Measurements from ENCODE around the gene AJAP1. TPM values are rescaled to one million over a fixed set of nuclear protein-coding genes. Genes with fewer than 3 reads are reported as not detected.

AJAP1 gene
- total RNA-seq, 1 experiment from 2014 or later, result not detected

GRCh38 chr1:4687943-4688342 lies 33.5 kb downstream of the AJAP1 start:
- intact Hi-C loops (cut with micrococcal nuclease; ENCODE audit: unreplicated experiment), result no loop called here
- Histone ChIP-seq H3K9me3 (ENCODE audit: control insufficient read depth, insufficient read depth, low read depth, low read length) (no peaks in the 10 kb centered on the region), H3K27ac (ENCODE audit: low read length) (no peak overlapping the region), H3K4me3 (ENCODE audit: low read depth in 2 of 2, low read length in 2 of 2) (no peak overlapping the region), H3K27me3 (ENCODE audit: control insufficient read depth, insufficient read depth, low read length) (no peaks in the 10 kb centered on the region; the same call in 1 of the 2 replicates), H3K36me3 (ENCODE audit: control insufficient read depth, insufficient read depth, low read length) (no peaks in the 10 kb centered on the region), H3K4me1 (ENCODE audit: control insufficient read depth, insufficient read depth, low read length) (no peaks in the 10 kb centered on the region)
- DNase-seq (ENCODE audit: low read depth, low spot score) (no peak), ATAC-seq (no peak)
- TF ChIP-seq CTCF (IDR thresholded peaks at IDR 0.05) (no peak), POLR2AphosphoS5 (IDR thresholded peaks at IDR 0.05; ENCODE audit: low read depth, low read length) (no peak), TCF7L2 (IDR thresholded peaks at IDR 0.05; ENCODE audit: low read depth, low read length) (no peak), REST (IDR thresholded peaks at IDR 0.05; ENCODE audit: insufficient read depth in 1 of 2, low read depth in 2 of 2, low read length in 1 of 2) (no peak), SIN3A (IDR thresholded peaks at IDR 0.05; ENCODE audit: borderline replicate concordance, insufficient read depth, low read depth, low read length) (no peak)
- ChIA-PET POLR2A (no interaction called here), CTCF (no interaction called here)
- BruUV-seq (replicated peaks), result no TSS peak
- in situ Hi-C loops (cut with HindIII; ENCODE audit: low pct_unique_long_range_greater_than_20kb, low sequenced_read_pairs), result no loop called here

GRCh38 chr1:4689271-4689935 lies 35.0 kb downstream of the AJAP1 start:
- CTCF ChIA-PET, result no interaction called here
- TF ChIP-seq REST (IDR thresholded peaks at IDR 0.05; ENCODE audit: insufficient read depth in 1 of 2, low read depth in 2 of 2, low read length in 1 of 2) (no peak), TCF7L2 (IDR thresholded peaks at IDR 0.05; ENCODE audit: low read depth, low read length) (no peak), CTCF (IDR thresholded peaks at IDR 0.05) (no peak), SIN3A (IDR thresholded peaks at IDR 0.05; ENCODE audit: borderline replicate concordance, insufficient read depth, low read depth, low read length) (no peak), POLR2AphosphoS5 (IDR thresholded peaks at IDR 0.05; ENCODE audit: low read depth, low read length) (no peak)
- no peaks in the 10 kb centered on the region for H3K4me1 ChIP-seq (ENCODE audit: control insufficient read depth, insufficient read depth, low read length)

More at GRCh38 chr1:4689271-4689935, 35.0 kb downstream of the AJAP1 start:
- in situ Hi-C loops (cut with HindIII; ENCODE audit: low pct_unique_long_range_greater_than_20kb, low sequenced_read_pairs) (no loop called here), intact Hi-C loops (cut with micrococcal nuclease; ENCODE audit: unreplicated experiment) (no loop called here)
- Histone ChIP-seq H3K27ac (ENCODE audit: low read length) (no peak overlapping the region), H3K36me3 (ENCODE audit: control insufficient read depth, insufficient read depth, low read length) (no peaks in the 10 kb centered on the region), H3K9me3 (ENCODE audit: control insufficient read depth, insufficient read depth, low read depth, low read length) (no peaks in the 10 kb centered on the region), H3K27me3 (ENCODE audit: control insufficient read depth, insufficient read depth, low read length) (no peaks in the 10 kb centered on the region; the same call in 1 of the 2 replicates), H3K4me3 (ENCODE audit: low read depth in 2 of 2, low read length in 2 of 2) (no peak overlapping the region)
- DNase-seq (ENCODE audit: low read depth, low spot score), result no peak
- no TSS peak for BruUV-seq (replicated peaks)
- POLR2A ChIA-PET, result no interaction called here
- ATAC-seq, result no peak

Data from Panc1 (cell line).